GM23248 (cell line): ENCODE data around the gene CFAP47.

Experiments
- EZH2 ChIP-seq: fragments of 200-600 bp; sonication (generic); IDR thresholded peaks from 2 replicates; pipeline ENCODE4 v1.6.1; 2018; ENCODE audit warnings: antibody characterized with exemption, mild to moderate bottlenecking; ENCODE audit not compliant: insufficient read depth, poor library complexity, severe bottlenecking
- EZH2phosphoT487 ChIP-seq: fragments of 200-600 bp; sonication (generic); IDR thresholded peaks from 2 replicates; pipeline ENCODE4 v1.6.1; 2018; ENCODE audit warnings: antibody characterized with exemption, moderate library complexity, mild to moderate bottlenecking, low read depth; ENCODE audit not compliant: insufficient read depth

DNA sequence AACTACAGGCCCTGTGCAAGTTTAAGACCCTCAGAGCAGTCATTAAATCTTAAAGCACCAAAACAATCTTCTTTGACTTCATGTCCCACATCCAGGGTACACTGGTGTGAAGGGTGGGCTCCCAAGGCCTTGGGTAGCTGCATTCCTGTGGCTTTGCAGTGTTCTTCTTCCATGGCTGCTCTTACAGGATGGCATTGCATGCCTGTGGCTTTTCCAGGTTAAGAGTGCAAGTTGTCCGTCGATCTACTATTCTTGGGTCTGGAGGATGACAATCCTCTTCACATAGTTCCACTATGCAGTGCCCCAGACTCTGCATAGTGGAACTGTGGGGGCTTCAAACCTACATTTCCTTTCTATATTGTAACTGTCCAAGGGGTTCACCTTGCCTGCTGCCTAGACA lies 494.5 kb downstream of the CFAP47 start:
- no peak for TF ChIP-seq EZH2
- TF ChIP-seq EZH2phosphoT487 = no peak
